ENCODE data around the gene BACH2.

The BACH2 gene

DNA sequence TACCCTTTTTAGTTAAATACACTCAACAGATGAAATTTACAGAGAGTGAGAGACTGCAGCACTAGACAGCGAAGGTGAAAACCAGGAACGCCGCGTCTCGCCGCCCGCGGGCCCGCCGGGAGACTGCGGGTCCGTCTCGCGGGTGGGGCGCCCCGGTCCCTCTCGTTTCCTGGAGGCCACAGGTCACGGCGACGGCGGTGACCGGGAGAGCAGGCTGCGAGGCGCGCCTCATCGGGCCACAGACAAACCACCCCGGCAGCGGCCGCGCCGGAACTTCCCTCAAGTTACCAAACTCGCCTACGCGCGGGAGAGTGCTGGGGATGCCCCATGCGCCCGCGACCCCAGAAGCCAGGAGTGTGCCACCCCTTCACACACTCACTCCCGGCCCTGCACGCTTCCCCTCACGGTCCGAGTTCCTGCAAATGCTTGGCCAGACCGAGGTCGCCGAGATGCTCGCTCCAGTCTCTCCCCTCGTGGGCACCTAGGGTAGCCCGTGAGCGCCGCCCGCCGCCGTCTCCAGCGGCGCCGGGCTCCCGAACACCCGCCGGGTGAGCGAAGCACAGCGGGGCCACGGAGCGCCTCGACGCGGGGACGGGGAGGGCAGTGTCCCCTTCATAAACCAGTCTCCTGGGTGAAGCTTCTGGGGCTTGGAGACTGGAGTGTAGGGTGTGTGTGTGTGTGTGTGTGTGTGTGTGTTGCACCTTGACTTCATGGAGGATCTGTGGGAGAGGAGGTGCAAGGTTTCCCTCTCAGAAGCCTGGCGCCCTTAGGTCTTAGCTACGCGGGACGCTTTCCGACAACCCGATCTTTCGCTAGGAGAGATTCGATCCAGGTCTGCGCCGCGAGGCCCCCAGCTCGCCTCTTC, 1.4 kb downstream of the BACH2 start:
- TF ChIP-seq SIN3A (IDR thresholded peaks at IDR 0.05; ENCODE audit: borderline replicate concordance, insufficient read depth, low read length): peak; percentile 17; the same call in 1 of the 2 replicates
- TF ChIP-seq FOXP2 (optimal IDR thresholded peaks at IDR 0.05; ENCODE audit: borderline replicate concordance, extremely low read depth, extremely low read length, insufficient read depth): no peak

DNA sequence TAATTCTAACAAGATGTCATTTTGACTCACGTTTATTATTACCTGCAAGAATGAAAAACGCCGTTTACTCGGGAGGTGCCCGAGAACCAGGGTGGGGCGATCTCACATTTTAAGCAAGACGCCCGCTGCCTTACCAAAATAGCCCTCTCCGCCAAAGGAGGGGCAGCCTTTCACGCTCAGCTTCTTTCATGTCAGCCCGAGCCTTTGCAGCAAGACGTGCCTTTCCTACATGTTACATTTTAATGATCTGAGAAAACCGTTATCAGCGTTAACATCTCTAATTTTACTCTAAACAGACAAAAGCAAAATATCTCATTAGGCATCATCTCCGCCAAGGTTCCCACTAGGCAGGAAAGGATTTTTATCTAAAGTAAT, 2.0 kb downstream of the BACH2 start:
- no peak for TF ChIP-seq FOXP2 (optimal IDR thresholded peaks at IDR 0.05; ENCODE audit: borderline replicate concordance, extremely low read depth, extremely low read length, insufficient read depth)
- TF ChIP-seq POLR2AphosphoS5 (IDR thresholded peaks at IDR 0.05; ENCODE audit: low read depth, low read length): no peak
- no peak for TF ChIP-seq TAF1 (IDR thresholded peaks at IDR 0.05; ENCODE audit: borderline replicate concordance, insufficient read depth, low read length)
- TF ChIP-seq SIN3A (IDR thresholded peaks at IDR 0.05; ENCODE audit: borderline replicate concordance, insufficient read depth, low read length): no peak
- TF ChIP-seq, protein P1, sequence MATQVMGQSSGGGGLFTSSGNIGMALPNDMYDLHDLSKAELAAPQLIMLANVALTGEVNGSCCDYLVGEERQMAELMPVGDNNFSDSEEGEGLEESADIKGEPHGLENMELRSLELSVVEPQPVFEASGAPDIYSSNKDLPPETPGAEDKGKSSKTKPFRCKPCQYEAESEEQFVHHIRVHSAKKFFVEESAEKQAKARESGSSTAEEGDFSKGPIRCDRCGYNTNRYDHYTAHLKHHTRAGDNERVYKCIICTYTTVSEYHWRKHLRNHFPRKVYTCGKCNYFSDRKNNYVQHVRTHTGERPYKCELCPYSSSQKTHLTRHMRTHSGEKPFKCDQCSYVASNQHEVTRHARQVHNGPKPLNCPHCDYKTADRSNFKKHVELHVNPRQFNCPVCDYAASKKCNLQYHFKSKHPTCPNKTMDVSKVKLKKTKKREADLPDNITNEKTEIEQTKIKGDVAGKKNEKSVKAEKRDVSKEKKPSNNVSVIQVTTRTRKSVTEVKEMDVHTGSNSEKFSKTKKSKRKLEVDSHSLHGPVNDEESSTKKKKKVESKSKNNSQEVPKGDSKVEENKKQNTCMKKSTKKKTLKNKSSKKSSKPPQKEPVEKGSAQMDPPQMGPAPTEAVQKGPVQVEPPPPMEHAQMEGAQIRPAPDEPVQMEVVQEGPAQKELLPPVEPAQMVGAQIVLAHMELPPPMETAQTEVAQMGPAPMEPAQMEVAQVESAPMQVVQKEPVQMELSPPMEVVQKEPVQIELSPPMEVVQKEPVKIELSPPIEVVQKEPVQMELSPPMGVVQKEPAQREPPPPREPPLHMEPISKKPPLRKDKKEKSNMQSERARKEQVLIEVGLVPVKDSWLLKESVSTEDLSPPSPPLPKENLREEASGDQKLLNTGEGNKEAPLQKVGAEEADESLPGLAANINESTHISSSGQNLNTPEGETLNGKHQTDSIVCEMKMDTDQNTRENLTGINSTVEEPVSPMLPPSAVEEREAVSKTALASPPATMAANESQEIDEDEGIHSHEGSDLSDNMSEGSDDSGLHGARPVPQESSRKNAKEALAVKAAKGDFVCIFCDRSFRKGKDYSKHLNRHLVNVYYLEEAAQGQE (IDR thresholded peaks at IDR 0.05; ENCODE audit: insufficient read depth in 1 of 2, low read depth in 2 of 2, low read length in 2 of 2): no peak

DNA sequence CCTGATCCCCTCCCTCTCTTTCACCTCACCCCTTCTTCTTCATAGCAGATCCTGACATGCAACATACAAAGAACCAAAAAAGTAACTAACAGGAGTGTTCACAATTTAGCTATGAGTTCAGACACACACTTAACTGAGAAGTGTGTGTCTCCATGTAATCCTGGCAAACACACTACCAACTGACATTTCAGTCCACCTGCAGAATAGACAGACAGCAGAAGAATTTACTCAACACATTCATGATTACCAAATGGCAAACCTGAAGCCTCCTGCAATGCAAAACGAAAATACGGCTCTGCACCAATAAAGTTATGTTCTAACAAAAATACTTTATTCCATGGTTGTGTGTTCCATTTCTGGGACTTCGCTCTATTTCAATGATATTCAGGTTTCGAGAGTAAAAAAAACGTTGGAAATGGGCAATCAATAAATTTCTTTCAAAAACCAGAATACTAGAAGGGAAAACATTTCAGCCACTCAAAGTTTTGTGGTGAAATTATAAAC, 2.6 kb downstream of the BACH2 start:
- TF ChIP-seq SIN3A (IDR thresholded peaks at IDR 0.05; ENCODE audit: borderline replicate concordance, insufficient read depth, low read length) (peak; percentile 66; the same call in 1 of the 2 replicates), TAF1 (IDR thresholded peaks at IDR 0.05; ENCODE audit: borderline replicate concordance, insufficient read depth, low read length) (no peak)

DNA sequence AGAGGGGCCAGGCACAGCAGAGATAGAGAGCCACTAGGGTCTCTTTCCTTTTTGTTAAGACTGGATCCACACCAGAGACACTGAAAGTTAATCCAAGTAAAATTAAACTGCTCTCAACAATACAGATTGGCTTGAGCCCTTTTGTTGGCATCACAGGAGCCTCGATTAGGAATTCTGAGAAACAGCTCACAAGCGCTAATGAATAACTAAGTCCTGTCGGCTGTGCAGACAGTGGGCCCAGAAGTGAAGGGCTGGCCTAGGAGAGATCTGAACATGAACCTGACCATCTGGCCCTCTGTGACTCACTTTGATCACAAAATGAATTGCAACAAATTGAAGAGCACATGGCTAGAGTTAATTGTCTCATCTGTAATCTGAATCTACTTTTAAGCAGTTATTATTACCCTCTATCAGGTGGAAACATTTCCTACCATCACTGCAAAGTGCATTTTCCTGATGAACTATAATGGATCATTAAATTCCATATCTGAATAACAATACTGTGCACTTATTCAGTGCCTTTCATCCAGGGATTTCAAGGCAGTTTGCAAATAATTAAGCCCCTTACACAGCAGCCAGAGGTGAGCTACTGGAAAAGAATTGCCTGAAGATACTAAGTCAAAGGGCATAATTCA, 3.2 kb downstream of the BACH2 start:
- TF ChIP-seq SIN3A (IDR thresholded peaks at IDR 0.05; ENCODE audit: borderline replicate concordance, insufficient read depth, low read length): no peak
- TF ChIP-seq POLR2AphosphoS5 (IDR thresholded peaks at IDR 0.05; ENCODE audit: low read depth, low read length): peak; percentile 58

DNA sequence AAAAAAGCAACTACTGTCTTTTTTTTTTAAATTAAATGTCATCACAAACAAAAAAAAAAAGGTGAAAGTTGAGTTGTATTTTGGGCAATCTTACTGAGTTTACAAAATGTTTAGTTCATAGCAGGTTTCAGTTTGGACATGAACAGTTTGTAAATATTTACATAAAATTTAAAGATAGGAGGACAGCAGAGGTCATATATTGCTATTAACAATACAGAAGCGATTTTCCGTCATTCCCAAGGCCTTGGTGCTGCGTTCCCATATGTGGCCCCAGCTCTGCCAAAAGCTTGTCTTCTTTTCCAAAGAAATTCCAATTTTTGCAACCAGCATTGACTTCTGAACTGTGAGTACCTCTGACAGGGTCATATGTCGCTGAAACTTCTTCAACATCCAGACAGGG, 5.1 kb downstream of the BACH2 start:
- TF ChIP-seq, protein P1 (IDR thresholded peaks at IDR 0.05; ENCODE audit: insufficient read depth in 1 of 2, low read depth in 2 of 2, low read length in 2 of 2): no peak
- no peak for TF ChIP-seq TAF1 (IDR thresholded peaks at IDR 0.05; ENCODE audit: borderline replicate concordance, insufficient read depth, low read length)
- no peak; the same call in 1 of the 2 replicates for TF ChIP-seq POLR2AphosphoS5 (IDR thresholded peaks at IDR 0.05; ENCODE audit: low read depth, low read length)
- no peak; the same call in 1 of the 2 replicates for TF ChIP-seq SIN3A (IDR thresholded peaks at IDR 0.05; ENCODE audit: borderline replicate concordance, insufficient read depth, low read length)
- no peak for TF ChIP-seq FOXP2 (optimal IDR thresholded peaks at IDR 0.05; ENCODE audit: borderline replicate concordance, extremely low read depth, extremely low read length, insufficient read depth)

DNA sequence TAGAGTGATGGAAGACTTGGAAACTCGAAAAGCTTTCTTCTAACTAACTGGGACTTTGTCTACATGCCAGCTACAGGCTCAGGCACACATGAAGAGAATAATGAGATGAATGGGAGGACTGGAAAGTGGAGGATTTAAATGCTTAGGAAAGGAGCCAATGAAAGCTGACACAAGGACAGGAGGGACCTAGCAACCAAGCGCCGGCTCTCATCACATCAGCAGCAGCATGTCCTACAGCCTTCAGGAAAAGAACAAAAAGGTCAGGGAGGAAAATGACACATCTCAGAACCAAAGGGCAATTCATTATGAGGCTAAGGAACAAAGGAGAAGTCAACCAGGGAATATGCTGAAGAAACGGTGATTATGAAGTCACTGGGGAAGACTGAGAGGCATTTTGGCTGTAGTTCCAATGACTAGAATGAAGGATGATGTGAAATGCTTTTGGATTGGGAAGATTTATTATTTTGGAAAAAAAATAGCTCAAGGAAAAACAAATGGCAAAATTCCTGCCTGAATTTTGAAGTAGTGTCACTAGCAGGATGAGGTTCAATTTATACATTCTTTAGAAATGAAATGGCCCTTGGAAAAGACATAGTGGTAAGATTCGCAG, 5.7 kb downstream of the BACH2 start:
- TF ChIP-seq FOXP2 (optimal IDR thresholded peaks at IDR 0.05; ENCODE audit: borderline replicate concordance, extremely low read depth, extremely low read length, insufficient read depth) (no peak), SIN3A (IDR thresholded peaks at IDR 0.05; ENCODE audit: borderline replicate concordance, insufficient read depth, low read length) (peak; percentile 50; the same call in 1 of the 2 replicates)

DNA sequence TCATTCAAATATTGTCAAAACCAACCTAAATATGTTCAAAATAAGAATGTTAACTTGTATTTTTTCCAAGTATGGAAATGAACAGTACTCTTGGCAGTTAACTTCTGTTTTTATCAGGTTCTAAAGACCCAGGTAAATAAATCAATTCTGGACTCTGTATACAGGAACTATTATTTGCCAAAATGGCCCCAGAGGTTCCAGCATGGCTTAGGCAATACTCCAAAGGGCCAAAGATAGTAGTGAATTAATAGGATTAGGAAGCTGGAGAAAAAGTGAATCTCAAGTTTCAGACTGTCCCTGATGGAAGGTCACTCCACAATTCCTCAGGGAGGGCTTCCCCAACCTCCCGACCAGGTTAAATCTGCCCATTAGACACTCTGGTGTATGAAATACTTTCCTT, 6.7 kb downstream of the BACH2 start:
- TF ChIP-seq POLR2AphosphoS5 (IDR thresholded peaks at IDR 0.05; ENCODE audit: low read depth, low read length): no peak
- TF ChIP-seq, protein P1 (IDR thresholded peaks at IDR 0.05; ENCODE audit: insufficient read depth in 1 of 2, low read depth in 2 of 2, low read length in 2 of 2): no peak
- no peak for TF ChIP-seq SIN3A (IDR thresholded peaks at IDR 0.05; ENCODE audit: borderline replicate concordance, insufficient read depth, low read length)
- no peak for TF ChIP-seq TAF1 (IDR thresholded peaks at IDR 0.05; ENCODE audit: borderline replicate concordance, insufficient read depth, low read length)
- TF ChIP-seq FOXP2 (optimal IDR thresholded peaks at IDR 0.05; ENCODE audit: borderline replicate concordance, extremely low read depth, extremely low read length, insufficient read depth): no peak

All from PFSK-1 (cell line).